Upper lobe of left lung (tissue), 6 donors: ENCODE data around the gene PTP4A1. TPM values are rescaled to one million over a fixed set of nuclear protein-coding genes. Genes with fewer than 3 reads are reported as not detected.

ENCODE experiments used
- ATAC-seq, 2 donors: fragments of 200-7000 bp; cut with Tn5 transposase; one replicate each; pipeline ENCODE4 v1.9.1; 2022; ENCODE audit warnings: mild to moderate bottlenecking in 2 of 2, moderate library complexity in 2 of 2; ENCODE audit not compliant: low FRiP score in 2 of 2
- DNase-seq, 2 donors: peaks; one replicate each; pipeline ENCODE4 v3.0.0-alpha.2; 2019 to 2020
- H3K27ac ChIP-seq, 4 donors: fragments of 200-600 bp; sonication (generic); one replicate each; pipeline ENCODE4 v1.5.1; 2016 to 2019
- H3K27me3 ChIP-seq, 4 donors: fragments of 200-600 bp; sonication (generic); one replicate each; pipeline ENCODE4 v1.5.1; 2017 to 2019
- H3K36me3 ChIP-seq, 4 donors: fragments of 200-600 bp; sonication (generic); one replicate each; pipeline ENCODE4 v1.5.1; 2016 to 2019
- H3K4me1 ChIP-seq, 4 donors: fragments of 200-600 bp; sonication (generic); one replicate each; pipeline ENCODE4 v1.5.1; 2018 to 2019
- H3K4me3 ChIP-seq, 4 donors: fragments of 200-600 bp; sonication (generic); one replicate each; pipeline ENCODE4 v1.5.1; 2017 to 2019; ENCODE audit warnings: mild to moderate bottlenecking in 2 of 4, moderate library complexity in 1 of 4
- H3K9me3 ChIP-seq, 4 donors: fragments of 200-600 bp; sonication (generic); one replicate each; pipeline ENCODE4 v1.5.1; 2018 to 2019
- CTCF ChIP-seq, 6 experiments: fragments of 450-650 bp in 4 of 6; fragments of 200-600 bp in 2 of 6; sonication (generic) in 2 of 6; IDR thresholded peaks; one replicate each; pipeline ENCODE4 v1.5.1; 2016 to 2019; ENCODE audit warnings: antibody characterized with exemption in 6 of 6
- EP300 ChIP-seq, 4 donors: sonication (generic); formaldehyde crosslinking; IDR thresholded peaks; one replicate each; pipeline ENCODE4 v1.5.1; 2017; ENCODE audit warnings: antibody characterized with exemption in 4 of 4, control low read depth in 2 of 4
- POLR2A ChIP-seq, 4 donors: fragments of 450-650 bp; IDR thresholded peaks; one replicate each; pipeline ENCODE4 v1.5.1; 2016 to 2017; ENCODE audit warnings: antibody characterized with exemption in 4 of 4, mild to moderate bottlenecking in 2 of 4
- POLR2AphosphoS5 ChIP-seq, 2 donors: sonication (generic); formaldehyde crosslinking; IDR thresholded peaks; one replicate each; pipeline ENCODE4 v1.5.1; 2017; ENCODE audit warnings: antibody characterized with exemption in 2 of 2
- WGBS, 2 donors: methylation state at CpG; one replicate each; pipeline ENCODE4 v1.1.5; 2017 to 2018; 5-methylcytosine and 5-hydroxymethylcytosine counted together
- total RNA-seq, 6 donors: library from RNA; depleted of rRNA in 4 of 6; stranded (reverse); fragments of >200 nt in 4 of 6; gene quantifications; one replicate each; pipeline versions ENCODE4 v1.1.0 to v1.2.1, GENCODE V29; 2016 to 2021
- donor health status: DM: no; HTN: no; CAD: no; lungs with moderate emphysema.
- donor health status: DM: no; HTN: yes; CAD: no; lungs with severe emphysema.

The PTP4A1 gene
- total RNA-seq, 6 donors from 2014 or later = 5.2 to 134 (median 57.9) TPM

GRCh38 chr6:63553900-63554299, 18.4 kb upstream of the PTP4A1 start:
- Histone ChIP-seq H3K27ac (no peak overlapping the region), H3K9me3 (no peaks in the 10 kb centered on the region), H3K4me1 (no peaks in the 10 kb centered on the region), H3K27me3 (no peaks in the 10 kb centered on the region), H3K4me3 (no peak overlapping the region), H3K36me3 (no peaks in the 10 kb centered on the region)
- 59 to 79% methylated on average over 1 of the region's 1 CpG for WGBS, 2 donors
- DNase-seq (no peak), ATAC-seq (no peak)
- TF ChIP-seq POLR2A (IDR thresholded peaks at IDR 0.05) (no peak), POLR2AphosphoS5 (IDR thresholded peaks at IDR 0.05) (no peak), CTCF (IDR thresholded peaks at IDR 0.05) (no peak), EP300 (IDR thresholded peaks at IDR 0.05) (no peak)

GRCh38 chr6:63554782-63555181, 17.5 kb upstream of the PTP4A1 start:
- DNase-seq = no peak
- Histone ChIP-seq H3K4me3 (no peak overlapping the region), H3K4me1 (no peaks in the 10 kb centered on the region), H3K9me3 (no peaks in the 10 kb centered on the region), H3K36me3 (no peaks in the 10 kb centered on the region), H3K27me3 (no peaks in the 10 kb centered on the region), H3K27ac (no peak overlapping the region)
- TF ChIP-seq EP300 (IDR thresholded peaks at IDR 0.05) (no peak), POLR2AphosphoS5 (IDR thresholded peaks at IDR 0.05) (no peak), POLR2A (IDR thresholded peaks at IDR 0.05) (no peak), CTCF (IDR thresholded peaks at IDR 0.05) (no peak)
- ATAC-seq = no peak
- whole genome bisulfite sequencing, 2 donors = 87 to 94% methylated on average over 1 of the region's 1 CpG

GRCh38 chr6:63556369-63556768, 15.9 kb upstream of the PTP4A1 start:
- DNase-seq (no peak), ATAC-seq (no peak)
- no peak overlapping the region for H3K27ac ChIP-seq
- no peaks in the 10 kb centered on the region for H3K9me3 ChIP-seq
- WGBS, 2 donors = 90 to 94% methylated on average over 4 of the region's 4 CpGs
- no peak overlapping the region for H3K4me3 ChIP-seq
- no peaks in the 10 kb centered on the region for H3K27me3 ChIP-seq
- TF ChIP-seq POLR2A (IDR thresholded peaks at IDR 0.05) (no peak), CTCF (IDR thresholded peaks at IDR 0.05) (no peak), EP300 (IDR thresholded peaks at IDR 0.05) (no peak), POLR2AphosphoS5 (IDR thresholded peaks at IDR 0.05) (no peak)
- H3K4me1 ChIP-seq = no peaks in the 10 kb centered on the region
- no peaks in the 10 kb centered on the region for H3K36me3 ChIP-seq

GRCh38 chr6:63558278-63558677, 14.0 kb upstream of the PTP4A1 start:
- no peak for ATAC-seq
- Histone ChIP-seq H3K36me3 (no peaks in the 10 kb centered on the region), H3K27ac (no peak overlapping the region), H3K4me3 (no peak overlapping the region), H3K4me1 (no peaks in the 10 kb centered on the region), H3K27me3 (no peaks in the 10 kb centered on the region), H3K9me3 (no peaks in the 10 kb centered on the region)
- TF ChIP-seq CTCF (IDR thresholded peaks at IDR 0.05) (no peak), POLR2A (IDR thresholded peaks at IDR 0.05) (no peak), POLR2AphosphoS5 (IDR thresholded peaks at IDR 0.05) (no peak), EP300 (IDR thresholded peaks at IDR 0.05) (no peak)
- no peak for DNase-seq

GRCh38 chr6:63560801-63561287, 11.4 kb upstream of the PTP4A1 start:
- WGBS, 2 donors = 44 to 55% methylated on average over 1 of the region's 1 CpG
- TF ChIP-seq POLR2AphosphoS5 (IDR thresholded peaks at IDR 0.05) (no peak), POLR2A (IDR thresholded peaks at IDR 0.05) (no peak), CTCF (IDR thresholded peaks at IDR 0.05) (no peak), EP300 (IDR thresholded peaks at IDR 0.05) (no peak)
- ATAC-seq (peak; percentile 65 to 88), DNase-seq (no peak)
- H3K36me3 ChIP-seq = no peaks in the 10 kb centered on the region
- H3K27me3 ChIP-seq = no peaks in the 10 kb centered on the region
- no peak overlapping the region for H3K4me3 ChIP-seq
- no peak overlapping the region for H3K27ac ChIP-seq
- H3K4me1 ChIP-seq = no peaks in the 10 kb centered on the region
- H3K9me3 ChIP-seq = no peaks in the 10 kb centered on the region
